HG03520 (cell line): ENCODE data around the gene SIGLEC10.

Experiments used
- ATAC-seq: cut with Tn5 transposase; IDR thresholded peaks from one replicate; pipeline ENCODE4 v1.9.1; 2021; ENCODE audit warnings: mild to moderate bottlenecking, moderate library complexity; ENCODE audit not compliant: unreplicated experiment

The SIGLEC10 gene

DNA sequence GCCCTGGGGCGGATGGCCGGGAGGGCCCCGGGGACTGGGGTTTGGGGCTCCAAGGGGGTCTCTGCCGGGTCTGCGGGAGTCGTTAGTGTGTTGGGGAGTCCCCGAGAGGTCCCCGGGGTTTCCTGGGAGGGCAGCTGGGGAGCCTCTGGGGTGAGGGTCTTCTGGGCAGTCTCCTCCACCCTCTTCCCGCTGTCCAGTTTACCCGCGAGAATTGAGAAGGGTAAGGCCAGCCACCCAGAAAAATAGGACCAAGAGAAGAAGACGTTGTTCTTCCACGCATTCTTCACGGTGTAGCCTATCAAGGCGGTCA is 50.2 kb downstream of the SIGLEC10 start:
- no peak for ATAC-seq

DNA sequence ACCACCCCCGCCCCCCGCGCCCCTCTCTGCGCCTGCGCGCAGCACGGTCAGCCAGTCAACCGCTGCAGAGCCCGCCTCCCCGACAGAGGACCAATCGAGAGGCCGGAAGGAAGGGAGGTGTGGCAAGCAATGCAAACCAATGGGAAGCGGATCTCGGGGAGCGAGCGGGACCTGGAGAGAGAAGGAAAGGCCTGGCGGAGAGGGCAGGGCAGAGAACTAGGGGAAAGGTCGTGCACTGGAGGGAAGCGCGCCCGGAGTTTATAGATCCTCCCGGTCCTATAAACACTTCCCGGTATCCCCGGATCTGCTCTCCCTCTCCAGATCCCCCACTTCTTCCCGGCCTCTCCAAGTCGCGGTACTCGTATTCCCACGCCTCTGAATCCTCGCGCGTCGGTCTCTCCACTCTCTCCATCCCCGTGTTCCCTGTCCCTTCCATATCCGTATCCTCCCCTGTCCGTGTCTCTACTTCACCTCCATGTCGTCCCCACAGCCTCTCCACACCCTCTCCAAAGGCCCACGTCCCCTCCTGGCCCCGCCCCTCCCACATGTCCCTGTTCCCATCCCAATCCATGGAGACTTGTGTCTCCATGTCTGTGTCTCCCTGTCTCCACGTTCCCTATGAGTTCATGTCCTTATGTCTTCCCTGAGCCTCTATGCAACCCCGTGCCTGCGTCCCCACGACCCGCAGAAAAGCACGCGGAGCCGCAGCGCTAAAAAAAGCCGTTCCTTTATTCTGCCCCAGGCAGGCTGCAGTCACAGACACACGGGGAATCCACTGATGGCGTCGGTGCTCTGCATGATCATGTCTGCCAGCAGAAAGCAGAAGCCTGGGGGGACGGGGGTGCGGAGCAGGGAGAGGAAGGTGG is 50.8 kb downstream of the SIGLEC10 start:
- ATAC-seq = peak; percentile 43

DNA sequence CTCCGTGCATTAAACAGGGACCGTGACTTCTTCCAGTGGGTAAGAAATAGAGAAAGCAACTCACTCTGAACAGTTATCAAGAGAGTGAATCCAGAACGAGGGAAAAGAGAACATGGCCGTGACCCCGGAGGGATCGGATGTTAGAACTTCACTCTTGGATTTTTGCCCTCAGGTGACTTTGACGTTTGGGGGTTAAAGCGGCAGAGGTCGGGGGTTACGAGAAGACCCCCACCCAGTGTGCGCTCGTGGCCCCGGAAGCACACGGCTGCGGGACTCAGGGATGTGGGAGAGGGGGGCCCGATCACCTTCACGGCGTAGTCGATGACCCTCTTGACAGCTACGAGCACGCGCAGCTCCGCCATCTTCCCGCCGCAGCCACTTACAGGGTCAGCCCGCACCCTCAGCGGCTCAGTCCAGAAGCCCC is 51.5 kb downstream of the SIGLEC10 start, which contains the start of gene ETFB:
Gene ETFB, minus strand, starts transcription at position 424 of the 424 bp plus-strand sequence. Its CDS starts 62 bp downstream, at position 362.
- no peak for ATAC-seq

DNA sequence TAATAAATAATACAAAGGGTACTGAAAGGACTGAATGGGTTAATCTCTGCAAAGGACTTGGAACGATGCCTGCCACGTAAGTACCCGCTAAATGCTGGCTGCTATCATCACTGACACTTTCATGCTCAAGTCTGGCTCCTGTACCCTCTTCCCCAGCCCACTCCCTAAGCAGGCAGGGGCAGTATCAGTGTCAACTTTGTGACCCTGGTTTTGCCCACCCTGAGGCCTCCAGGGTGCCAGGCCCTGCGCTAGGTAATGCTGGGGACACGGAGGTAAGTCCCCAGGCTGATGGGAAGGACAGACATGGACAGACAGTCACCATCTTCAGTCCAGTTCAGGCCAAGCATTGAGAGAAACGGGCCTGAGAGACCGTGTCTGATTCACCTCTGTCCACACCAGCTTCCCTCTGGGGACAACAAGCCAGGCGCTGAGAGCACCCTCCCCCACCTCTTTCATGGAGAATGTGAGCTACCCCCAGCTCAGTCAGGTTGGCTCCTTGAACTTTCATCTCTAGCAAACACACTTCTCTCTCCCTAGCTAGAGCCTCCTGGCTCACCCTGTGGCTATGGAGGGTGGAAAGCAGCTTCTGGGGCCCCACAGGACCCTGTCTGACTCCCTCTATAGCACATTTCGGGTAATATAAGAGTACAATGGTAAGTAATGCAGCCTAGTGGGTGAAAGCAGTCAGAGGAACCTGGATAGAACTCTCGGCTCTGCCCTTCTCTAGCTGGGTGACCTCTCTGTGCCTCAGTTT is 52.1 kb downstream of the SIGLEC10 start:
- no peak for ATAC-seq

DNA sequence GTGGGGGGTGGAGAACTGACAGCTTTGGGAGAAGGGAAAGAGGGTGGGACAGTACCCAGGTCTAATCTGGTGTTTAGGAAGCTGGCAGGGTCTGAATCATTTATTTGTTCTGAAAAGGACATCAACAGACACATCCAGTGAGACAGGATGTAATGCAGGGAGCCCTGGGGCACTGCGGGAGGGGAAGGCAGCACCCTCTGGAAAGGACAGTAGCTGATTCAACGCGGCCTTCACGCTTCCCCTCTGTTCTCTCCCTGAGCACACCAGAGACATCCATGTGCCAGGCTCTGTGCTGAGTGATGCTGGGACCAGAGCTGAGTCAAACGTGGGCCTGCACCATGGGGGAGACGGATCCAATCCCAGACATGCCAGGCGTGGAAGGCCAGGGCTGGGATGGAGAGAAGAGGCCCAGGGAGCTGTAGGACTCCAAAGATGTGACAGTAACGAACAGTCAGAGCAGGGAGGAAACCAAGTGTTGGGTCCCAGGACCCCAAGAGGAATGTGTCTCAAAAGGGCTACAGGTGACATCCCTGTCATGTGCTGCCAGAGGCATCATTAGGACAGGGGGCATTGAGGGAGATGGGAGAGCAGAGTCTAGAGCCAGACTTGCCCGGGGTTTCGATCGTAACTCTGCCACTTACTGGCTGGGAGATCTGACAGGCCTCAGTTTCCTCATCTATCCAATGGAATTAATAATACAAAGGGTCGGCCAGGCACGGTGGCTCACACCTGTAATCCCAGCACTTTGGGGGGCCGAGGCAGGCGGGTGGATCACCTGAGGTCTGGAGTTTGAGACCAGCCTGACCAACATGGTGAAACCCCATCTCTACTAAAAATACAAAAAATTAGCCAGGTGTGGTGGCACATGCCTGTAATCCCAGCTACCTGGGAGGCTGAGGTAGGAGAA is 53.0 kb downstream of the SIGLEC10 start:
- no peak for ATAC-seq

DNA sequence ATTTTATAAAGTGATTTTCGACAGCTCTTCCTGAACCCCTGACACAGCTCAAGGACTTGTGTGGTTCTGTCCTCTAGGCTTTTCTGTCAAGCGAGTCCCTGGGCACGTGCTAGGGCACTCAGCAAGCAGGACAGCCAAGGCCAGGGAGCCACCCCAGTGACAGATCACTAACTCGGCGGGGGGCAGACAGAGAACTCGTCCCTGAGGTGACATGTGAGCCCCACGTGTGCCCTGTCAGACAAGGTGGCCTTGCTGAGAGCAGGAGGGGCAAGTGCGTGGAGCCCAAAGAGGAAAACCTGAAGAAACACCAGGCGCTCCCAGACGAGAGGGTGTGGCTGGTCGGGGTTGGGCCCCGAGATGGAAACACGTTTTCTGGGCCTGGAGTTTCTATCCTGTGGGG is 56.2 kb downstream of the SIGLEC10 start:
- ATAC-seq = no peak
